Measurements from ENCODE around the gene NAT9. TPM values are rescaled to one million over a fixed set of nuclear protein-coding genes. Genes with fewer than 3 reads are reported as not detected.

The NAT9 gene
- total RNA-seq, 1 experiment from 2014 or later = 63.5 TPM

DNA sequence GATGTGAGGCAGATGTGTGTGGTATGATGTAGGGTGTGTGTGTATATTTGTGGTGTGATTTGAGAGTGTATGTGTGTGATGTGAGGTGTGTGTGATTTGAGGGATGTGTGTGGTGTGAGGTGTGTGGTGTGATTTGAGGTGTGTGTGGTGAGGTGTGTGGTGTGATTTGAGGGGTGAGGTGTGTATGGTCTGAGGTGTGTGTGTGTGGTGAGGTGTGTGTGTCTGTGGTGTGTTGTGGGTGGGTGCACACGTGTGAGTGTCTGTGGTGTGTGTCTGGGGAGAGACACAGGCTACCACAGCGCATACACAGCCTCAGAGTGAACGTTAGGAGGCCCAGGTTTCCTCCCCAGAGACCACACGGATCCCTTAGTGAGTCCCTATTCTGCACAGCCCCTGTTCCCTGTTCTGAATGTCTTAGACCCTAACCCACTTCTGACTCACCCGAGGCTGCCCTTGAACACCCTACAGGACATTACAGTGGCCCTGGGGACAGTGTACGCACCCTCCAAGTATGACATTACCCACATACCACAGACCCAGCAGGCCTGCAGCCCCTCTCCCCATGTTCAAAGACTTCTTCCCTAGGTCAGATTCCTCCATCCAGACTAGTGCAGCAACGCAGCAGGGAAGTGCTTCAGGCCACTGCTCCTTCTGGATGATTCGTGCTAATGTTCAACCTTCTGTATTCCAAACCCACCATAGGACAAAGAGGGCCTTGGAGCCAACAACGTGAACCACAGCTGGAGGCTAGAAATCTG is 42.6 kb downstream of the NAT9 start:
- no peak overlapping the region for H3K14ac ChIP-seq (ENCODE audit: insufficient read depth, low read length)
- Mint-ChIP-seq H3K4me3 (no peak overlapping the region), H3K4me1 (peaks cover 12 to 14% of the 10 kb centered on the region in 2 experiments), H3K27ac (no peak overlapping the region), H3K36me3 (ENCODE audit: insufficient read depth in 1 of 3, low read depth in 3 of 3) (no peaks in the 10 kb centered on the region), H3K9me3 (no peaks in the 10 kb centered on the region), H3K27me3 (ENCODE audit: low read depth) (peaks cover 15% of the 10 kb centered on the region)
- no peak overlapping the region for H3K23ac ChIP-seq (ENCODE audit: insufficient read length, low read depth, low read length)
- H3K9ac ChIP-seq (ENCODE audit: extremely low read depth, insufficient read length, low read length) = no peak overlapping the region
- H2BK120ac ChIP-seq (ENCODE audit: low read depth, low read length, poor library complexity, severe bottlenecking) = no peak overlapping the region
- no peak overlapping the region for H4K8ac ChIP-seq (replicated peaks; ENCODE audit: insufficient read length, low read depth, low read length)
- no peaks in the 10 kb centered on the region; the same call in 1 of the 2 replicates for H3K27me3 ChIP-seq (ENCODE audit: insufficient read depth, low read length)
- TF ChIP-seq, protein P1, sequence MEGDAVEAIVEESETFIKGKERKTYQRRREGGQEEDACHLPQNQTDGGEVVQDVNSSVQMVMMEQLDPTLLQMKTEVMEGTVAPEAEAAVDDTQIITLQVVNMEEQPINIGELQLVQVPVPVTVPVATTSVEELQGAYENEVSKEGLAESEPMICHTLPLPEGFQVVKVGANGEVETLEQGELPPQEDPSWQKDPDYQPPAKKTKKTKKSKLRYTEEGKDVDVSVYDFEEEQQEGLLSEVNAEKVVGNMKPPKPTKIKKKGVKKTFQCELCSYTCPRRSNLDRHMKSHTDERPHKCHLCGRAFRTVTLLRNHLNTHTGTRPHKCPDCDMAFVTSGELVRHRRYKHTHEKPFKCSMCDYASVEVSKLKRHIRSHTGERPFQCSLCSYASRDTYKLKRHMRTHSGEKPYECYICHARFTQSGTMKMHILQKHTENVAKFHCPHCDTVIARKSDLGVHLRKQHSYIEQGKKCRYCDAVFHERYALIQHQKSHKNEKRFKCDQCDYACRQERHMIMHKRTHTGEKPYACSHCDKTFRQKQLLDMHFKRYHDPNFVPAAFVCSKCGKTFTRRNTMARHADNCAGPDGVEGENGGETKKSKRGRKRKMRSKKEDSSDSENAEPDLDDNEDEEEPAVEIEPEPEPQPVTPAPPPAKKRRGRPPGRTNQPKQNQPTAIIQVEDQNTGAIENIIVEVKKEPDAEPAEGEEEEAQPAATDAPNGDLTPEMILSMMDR (conservative IDR thresholded peaks at IDR 0.05) = no peak
- no peak overlapping the region for H2BK15ac ChIP-seq (ENCODE audit: low read depth, low read length)
- no peak overlapping the region for H2AFZ ChIP-seq (ENCODE audit: low read length)
- no peaks in the 10 kb centered on the region for H4K20me1 ChIP-seq (ENCODE audit: control insufficient read depth, insufficient read depth, insufficient read length)
- H3K4me2 ChIP-seq (ENCODE audit: insufficient read depth, insufficient read length, low read length) = no peak overlapping the region
- H3K23me2 ChIP-seq (ENCODE audit: insufficient read length, low read depth, low read length, poor library complexity, severe bottlenecking) = peaks cover 9% of the 10 kb centered on the region
- no peak for DNase-seq
- H3T11ph ChIP-seq (ENCODE audit: low read length) = no peak overlapping the region
- H2BK5ac ChIP-seq (ENCODE audit: insufficient read length, low read length) = no peak overlapping the region
- no peak overlapping the region for H2BK20ac ChIP-seq (ENCODE audit: low read depth, low read length, poor library complexity, severe bottlenecking)
- no peaks in the 10 kb centered on the region for H3K9me3 ChIP-seq (ENCODE audit: control insufficient read depth, low read depth, low read length)
- no CpG with 5 or more reads among the region's 9 CpGs for WGBS (ENCODE audit: extremely low coverage, insufficient read length, low lambda C conversion rate)
- H3K4me1 ChIP-seq (ENCODE audit: insufficient read depth, low read length) = no peaks in the 10 kb centered on the region
- no peak overlapping the region for H2BK12ac ChIP-seq (ENCODE audit: insufficient read length, low read depth, low read length)
- no peak overlapping the region for H3K56ac ChIP-seq (ENCODE audit: insufficient read length, low read depth, low read length)
- H3K27ac ChIP-seq (ENCODE audit: insufficient read length, low read depth, low read length) = no peak overlapping the region
- no peak overlapping the region for H2AK5ac ChIP-seq (ENCODE audit: insufficient read length, low read length)
- H3K79me2 ChIP-seq (ENCODE audit: insufficient read depth, low read length) = no peaks in the 10 kb centered on the region
- no peak overlapping the region for H4K91ac ChIP-seq (ENCODE audit: insufficient read length, low read depth, low read length)
- no peaks in the 10 kb centered on the region for H3K79me1 ChIP-seq (ENCODE audit: insufficient read depth, low read depth, low read length, poor library complexity, severe bottlenecking)
- H3K4ac ChIP-seq (ENCODE audit: low read depth, low read length) = no peak overlapping the region
- H3K18ac ChIP-seq (ENCODE audit: insufficient read length, low read depth, low read length) = peak overlapping the region; percentile 32
- H4K5ac ChIP-seq (ENCODE audit: insufficient read length, low read depth, low read length) = no peak overlapping the region
